Muscle layer of colon (tissue), 2 donors: Measurements from ENCODE around the gene CCNY.

Experiments used
- H3K27ac ChIP-seq: one replicate; pipeline ENCODE4 v1.7.0; 2013; ENCODE audit warnings: low read depth, mild to moderate bottlenecking, low read length, moderate library complexity
- H3K27me3 ChIP-seq, 2 donors: one replicate each; pipeline ENCODE4 v1.7.0; 2013; ENCODE audit warnings: low read length in 2 of 2, mild to moderate bottlenecking in 2 of 2; ENCODE audit not compliant: insufficient read depth in 2 of 2, control insufficient read depth in 1 of 2
- H3K36me3 ChIP-seq: one replicate; pipeline ENCODE4 v1.7.0; 2013; ENCODE audit warnings: mild to moderate bottlenecking, low read length; ENCODE audit not compliant: insufficient read depth
- H3K4me1 ChIP-seq: one replicate; pipeline ENCODE4 v1.7.0; 2013; ENCODE audit warnings: mild to moderate bottlenecking, low read length; ENCODE audit not compliant: insufficient read depth
- H3K4me3 ChIP-seq, 2 donors: one replicate each; pipeline ENCODE4 v1.7.0; 2013; ENCODE audit warnings: low read length in 2 of 2, low read depth in 1 of 2, mild to moderate bottlenecking in 1 of 2, moderate library complexity in 1 of 2
- H3K9ac ChIP-seq: one replicate; pipeline ENCODE4 v1.7.0; 2013; ENCODE audit warnings: low read length
- H3K9me3 ChIP-seq: one replicate; pipeline ENCODE4 v1.7.0; 2013; ENCODE audit warnings: mild to moderate bottlenecking, low read length
- donor health status: abdominal sarcoma.
- donor health status: Adenocarcinoma of cecum.

CCNY gene

DNA sequence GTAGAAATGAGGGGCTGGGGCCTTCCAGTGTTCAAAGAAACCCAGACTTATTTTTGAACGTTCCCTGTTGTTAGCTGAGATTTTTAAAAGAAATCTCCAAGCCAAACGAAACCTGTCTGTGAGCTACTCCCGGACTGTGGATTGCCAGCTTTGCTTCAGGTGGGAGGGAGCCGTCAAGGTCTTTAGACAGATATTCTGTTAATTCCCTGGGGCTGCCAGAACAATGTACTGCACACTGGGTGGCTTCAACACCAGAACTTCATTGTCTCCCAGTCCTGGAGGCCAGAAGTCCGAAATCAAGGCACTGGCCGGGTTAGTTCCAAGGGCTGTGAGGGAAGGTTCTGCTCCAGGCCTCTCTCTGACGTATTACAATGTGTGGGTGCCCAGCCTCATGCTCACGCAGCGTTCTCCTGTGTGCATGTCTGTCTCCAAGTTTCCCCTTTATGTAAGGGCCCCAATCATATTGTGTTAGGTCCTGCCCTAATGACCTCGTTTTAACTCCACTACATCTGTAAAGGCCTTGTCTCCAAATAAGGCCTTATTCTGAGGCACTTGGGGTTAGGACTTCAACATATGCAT is 208.9 kb downstream of the CCNY start:
- H3K4me1 ChIP-seq, result no peaks in the 10 kb centered on the region
- H3K9ac ChIP-seq, result no peak overlapping the region
- no peaks in the 10 kb centered on the region for H3K36me3 ChIP-seq
- H3K9me3 ChIP-seq, result no peaks in the 10 kb centered on the region
- no peak overlapping the region for H3K27ac ChIP-seq
- H3K4me3 ChIP-seq, result no peak overlapping the region
- H3K27me3 ChIP-seq, result no peaks in the 10 kb centered on the region

- H3K27me3 ChIP-seq, result no peaks in the 10 kb centered on the region
- H3K4me3 ChIP-seq, result no peak overlapping the region
- no peak overlapping the region for H3K9ac ChIP-seq
- no peaks in the 10 kb centered on the region for H3K4me1 ChIP-seq
- H3K9me3 ChIP-seq, result no peaks in the 10 kb centered on the region
- H3K36me3 ChIP-seq, result no peaks in the 10 kb centered on the region
- H3K27ac ChIP-seq, result no peak overlapping the region
Observed at GRCh38 chr10:35545878-35546590, 209.7 kb downstream of the CCNY start.

DNA sequence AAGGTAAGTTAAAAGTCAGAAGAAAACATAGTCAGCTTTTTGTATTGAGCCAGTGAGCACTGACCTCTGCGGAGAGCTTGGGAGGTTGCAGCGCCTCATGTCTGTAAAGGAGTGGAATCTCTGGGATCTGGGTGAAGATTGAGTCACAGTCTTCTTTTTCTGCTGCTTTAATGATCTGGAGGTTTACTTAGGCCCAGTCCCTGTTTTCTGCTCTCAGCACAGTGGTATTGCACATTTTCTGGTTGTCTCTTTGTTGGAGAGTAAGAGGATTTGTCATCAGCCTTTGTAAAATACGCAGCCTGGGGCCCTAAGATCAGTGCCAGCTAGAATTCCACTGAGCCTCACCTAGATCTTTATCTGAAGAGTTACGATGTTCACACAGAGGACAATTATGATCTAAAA is 210.5 kb downstream of the CCNY start:
- Histone ChIP-seq H3K4me1 (no peaks in the 10 kb centered on the region), H3K27ac (no peak overlapping the region), H3K36me3 (no peaks in the 10 kb centered on the region), H3K9me3 (no peaks in the 10 kb centered on the region), H3K9ac (no peak overlapping the region), H3K4me3 (no peak overlapping the region), H3K27me3 (no peaks in the 10 kb centered on the region)

GRCh38 chr10:35552650-35553342 is 216.5 kb downstream of the CCNY start:
- peaks cover 5% of the 10 kb centered on the region for H3K36me3 ChIP-seq

GRCh38 chr10:35554036-35554435 is 217.7 kb downstream of the CCNY start:
- H3K4me3 ChIP-seq, result no peak overlapping the region
- peaks cover 5% of the 10 kb centered on the region for H3K36me3 ChIP-seq
- no peak overlapping the region for H3K27ac ChIP-seq
- no peaks in the 10 kb centered on the region for H3K9me3 ChIP-seq
- no peaks in the 10 kb centered on the region for H3K27me3 ChIP-seq
- no peak overlapping the region for H3K9ac ChIP-seq
- H3K4me1 ChIP-seq, result no peaks in the 10 kb centered on the region

More at GRCh38 chr10:35552650-35553342, 216.5 kb downstream of the CCNY start:
- H3K9me3 ChIP-seq, result no peaks in the 10 kb centered on the region
- H3K9ac ChIP-seq, result no peak overlapping the region
- H3K4me3 ChIP-seq, result no peak overlapping the region
- no peak overlapping the region for H3K27ac ChIP-seq
- H3K27me3 ChIP-seq, result no peaks in the 10 kb centered on the region
- no peaks in the 10 kb centered on the region for H3K4me1 ChIP-seq

GRCh38 chr10:35554461-35555056 is 218.2 kb downstream of the CCNY start:
- no peak overlapping the region for H3K27ac ChIP-seq
- no peaks in the 10 kb centered on the region for H3K9me3 ChIP-seq
- no peaks in the 10 kb centered on the region for H3K27me3 ChIP-seq
- H3K36me3 ChIP-seq, result peaks cover 7% of the 10 kb centered on the region
- H3K4me1 ChIP-seq, result no peaks in the 10 kb centered on the region
- no peak overlapping the region for H3K9ac ChIP-seq
- no peak overlapping the region for H3K4me3 ChIP-seq

GRCh38 chr10:35555962-35556930 is 219.9 kb downstream of the CCNY start:
- no peaks in the 10 kb centered on the region for H3K4me1 ChIP-seq
- no peaks in the 10 kb centered on the region for H3K27me3 ChIP-seq
- no peak overlapping the region for H3K4me3 ChIP-seq
- H3K36me3 ChIP-seq, result peaks cover 15% of the 10 kb centered on the region
- no peak overlapping the region for H3K27ac ChIP-seq
- H3K9me3 ChIP-seq, result no peaks in the 10 kb centered on the region
- no peak overlapping the region for H3K9ac ChIP-seq

DNA sequence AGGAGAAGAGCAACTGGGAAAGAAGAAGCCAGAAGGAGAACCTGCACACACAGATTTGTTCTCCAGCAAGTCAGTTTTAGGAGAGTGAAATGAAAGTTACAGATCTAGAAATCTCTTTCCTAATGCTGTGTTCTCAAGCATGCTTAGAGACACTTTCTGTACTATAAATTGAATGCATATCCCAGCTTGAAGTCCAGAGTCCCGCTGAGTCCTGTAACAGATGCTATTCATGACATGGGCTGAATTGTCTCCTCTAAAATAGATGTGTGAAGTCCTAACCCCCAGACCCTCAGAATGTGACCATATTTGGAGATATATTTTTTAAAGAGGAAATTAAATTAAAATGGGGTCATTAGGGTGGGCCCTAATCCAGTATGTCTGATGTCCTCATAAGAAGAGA is 222.0 kb downstream of the CCNY start:
- Histone ChIP-seq H3K4me3 (no peak overlapping the region), H3K9me3 (no peaks in the 10 kb centered on the region), H3K27me3 (no peaks in the 10 kb centered on the region), H3K4me1 (no peaks in the 10 kb centered on the region), H3K27ac (no peak overlapping the region), H3K36me3 (peaks cover 15% of the 10 kb centered on the region), H3K9ac (no peak overlapping the region)

GRCh38 chr10:35559416-35559815 is 223.1 kb downstream of the CCNY start:
- Histone ChIP-seq H3K4me3 (no peak overlapping the region), H3K4me1 (peaks cover 4% of the 10 kb centered on the region), H3K9me3 (no peaks in the 10 kb centered on the region), H3K27ac (no peak overlapping the region), H3K36me3 (peaks cover 10% of the 10 kb centered on the region), H3K27me3 (no peaks in the 10 kb centered on the region), H3K9ac (no peak overlapping the region)

- Histone ChIP-seq H3K4me1 (peaks cover 17% of the 10 kb centered on the region), H3K36me3 (peaks cover 10% of the 10 kb centered on the region), H3K27ac (no peak overlapping the region), H3K9ac (no peak overlapping the region), H3K27me3 (no peaks in the 10 kb centered on the region), H3K9me3 (no peaks in the 10 kb centered on the region), H3K4me3 (no peak overlapping the region)
Observed at GRCh38 chr10:35561715-35562114, 225.4 kb downstream of the CCNY start.

DNA sequence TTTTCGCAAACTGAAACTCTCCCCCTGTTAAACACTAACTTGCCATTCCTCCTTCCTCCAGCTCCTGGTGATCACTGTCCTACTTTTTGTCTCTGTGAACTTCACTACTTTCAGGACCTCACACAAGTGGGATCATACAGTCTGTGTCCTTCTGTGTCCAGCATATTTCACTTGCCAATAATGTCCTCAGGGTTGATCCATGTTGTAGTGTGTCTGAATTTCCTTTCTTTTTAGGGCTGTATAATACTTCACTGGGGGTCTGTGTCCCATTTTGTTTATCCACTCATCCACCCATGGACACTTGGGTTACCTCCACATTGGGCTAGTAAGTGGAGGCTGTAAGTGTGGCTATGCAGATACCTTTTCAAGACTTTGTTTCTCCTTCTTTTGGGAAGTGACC is 226.1 kb downstream of the CCNY start:
- Histone ChIP-seq H3K9ac (no peak overlapping the region), H3K27me3 (no peaks in the 10 kb centered on the region), H3K4me1 (peaks cover 17% of the 10 kb centered on the region), H3K4me3 (no peak overlapping the region), H3K36me3 (peaks cover 13% of the 10 kb centered on the region), H3K9me3 (no peaks in the 10 kb centered on the region), H3K27ac (no peak overlapping the region)
